ENCODE results near the gene LRRC1.

Gene LRRC1

DNA sequence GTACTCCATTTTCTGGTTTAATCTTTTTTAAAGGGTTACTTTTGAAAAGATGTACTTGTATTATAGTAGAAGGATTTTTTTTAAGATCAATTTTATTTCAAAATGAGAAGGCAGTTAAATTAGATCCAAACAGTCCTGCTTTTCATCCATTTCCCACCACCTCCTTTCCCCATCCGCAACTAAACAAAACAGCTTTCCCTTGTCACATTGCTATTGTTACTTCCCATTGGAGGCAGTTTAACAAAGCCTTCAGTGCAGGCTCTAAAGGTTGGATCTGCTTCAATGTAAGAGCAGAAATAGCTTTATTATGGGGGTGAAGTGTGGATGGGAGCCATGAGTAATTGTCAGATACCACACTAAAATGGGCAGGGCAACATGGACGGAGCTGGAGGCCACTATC is 65.7 kb downstream of the LRRC1 start:
- Mint-ChIP-seq H3K9me3 (ENCODE audit: low read depth) (no peaks in the 10 kb centered on the region), H3K4me3 (no peak overlapping the region)

DNA sequence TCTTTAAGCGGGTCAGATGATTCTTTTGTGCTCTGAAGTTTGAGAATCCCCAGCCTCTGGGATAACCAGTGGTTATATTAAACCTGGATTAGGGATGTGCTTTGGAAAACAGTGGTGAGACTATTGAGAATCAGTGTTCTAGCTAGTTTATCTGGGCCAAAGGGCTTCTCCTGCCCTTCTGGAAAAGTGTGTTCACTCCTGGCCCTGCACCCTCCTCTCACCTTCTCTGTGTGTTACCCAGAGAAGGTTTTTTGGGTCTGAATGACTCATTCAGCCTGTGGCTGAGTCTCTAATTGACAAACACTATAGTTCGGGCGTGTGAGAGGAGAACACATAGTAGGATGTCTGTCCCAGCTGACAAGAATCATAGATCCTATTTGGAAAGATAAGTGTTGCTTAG is 66.7 kb downstream of the LRRC1 start:
- Mint-ChIP-seq H3K27ac (no peak overlapping the region), H3K36me3 (no peaks in the 10 kb centered on the region), H3K4me3 (no peak overlapping the region), H3K4me1 (ENCODE audit: low read depth) (no peaks in the 10 kb centered on the region), H3K9me3 (ENCODE audit: low read depth) (no peaks in the 10 kb centered on the region), H3K27me3 (no peaks in the 10 kb centered on the region)

More for the DNA sequence above, 65.7 kb downstream of the LRRC1 start:
- Mint-ChIP-seq H3K4me1 (ENCODE audit: low read depth) (no peaks in the 10 kb centered on the region), H3K27me3 (no peaks in the 10 kb centered on the region), H3K27ac (no peak overlapping the region), H3K36me3 (no peaks in the 10 kb centered on the region)

GRCh38 chr6:53862662-53863462 is 68.1 kb downstream of the LRRC1 start:
- Mint-ChIP-seq H3K27ac (no peak overlapping the region), H3K27me3 (no peaks in the 10 kb centered on the region), H3K36me3 (no peaks in the 10 kb centered on the region), H3K9me3 (ENCODE audit: low read depth) (no peaks in the 10 kb centered on the region), H3K4me3 (no peak overlapping the region), H3K4me1 (ENCODE audit: low read depth) (no peaks in the 10 kb centered on the region)

DNA sequence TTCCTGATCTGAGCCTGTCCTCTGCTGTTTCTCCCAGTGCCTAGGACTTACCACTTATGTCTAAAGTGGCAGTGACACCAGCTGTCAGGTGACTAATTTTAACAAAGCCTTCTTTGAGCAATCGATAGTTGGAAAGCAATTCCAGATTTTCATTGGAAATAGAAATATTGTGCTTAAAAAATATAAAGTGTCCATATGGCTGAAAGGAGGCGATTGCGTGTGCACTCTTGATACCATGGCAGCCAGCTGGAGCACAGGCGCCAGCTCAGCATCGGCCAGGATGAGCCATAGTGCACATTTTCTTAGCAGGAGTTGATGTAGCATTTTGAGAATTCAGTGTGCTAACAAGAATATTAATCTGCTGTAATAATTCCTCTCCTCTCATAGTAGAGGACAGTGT is 70.0 kb downstream of the LRRC1 start:
- Mint-ChIP-seq H3K36me3 (no peaks in the 10 kb centered on the region), H3K4me3 (no peak overlapping the region), H3K4me1 (ENCODE audit: low read depth) (no peaks in the 10 kb centered on the region), H3K9me3 (ENCODE audit: low read depth) (no peaks in the 10 kb centered on the region), H3K27me3 (no peaks in the 10 kb centered on the region), H3K27ac (no peak overlapping the region)

DNA sequence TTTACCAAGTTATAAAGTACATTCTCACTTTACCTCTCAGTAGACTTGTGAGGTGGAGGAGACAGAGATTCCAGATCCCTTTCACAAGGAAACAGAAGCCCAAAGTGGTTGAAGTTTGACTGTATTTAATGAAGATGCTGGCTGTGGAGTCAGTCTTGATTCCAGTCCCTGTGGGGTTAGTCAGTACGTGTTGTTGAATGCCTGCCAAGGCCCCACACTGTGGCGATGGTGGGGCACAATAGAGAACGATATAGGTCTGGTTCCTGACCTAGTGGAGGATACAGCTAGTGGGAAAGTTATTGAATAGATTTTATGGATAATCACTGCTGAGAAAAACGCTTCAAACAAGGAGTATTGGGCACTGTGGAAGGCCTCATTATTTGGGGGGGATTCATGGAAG is 71.4 kb downstream of the LRRC1 start:
- no peaks in the 10 kb centered on the region for H3K27me3 Mint-ChIP-seq
- no peak overlapping the region for H3K27ac Mint-ChIP-seq
- no peak overlapping the region for H3K4me3 Mint-ChIP-seq
- no peaks in the 10 kb centered on the region for H3K9me3 Mint-ChIP-seq (ENCODE audit: low read depth)
- no peaks in the 10 kb centered on the region for H3K4me1 Mint-ChIP-seq (ENCODE audit: low read depth)
- H3K36me3 Mint-ChIP-seq: no peaks in the 10 kb centered on the region

DNA sequence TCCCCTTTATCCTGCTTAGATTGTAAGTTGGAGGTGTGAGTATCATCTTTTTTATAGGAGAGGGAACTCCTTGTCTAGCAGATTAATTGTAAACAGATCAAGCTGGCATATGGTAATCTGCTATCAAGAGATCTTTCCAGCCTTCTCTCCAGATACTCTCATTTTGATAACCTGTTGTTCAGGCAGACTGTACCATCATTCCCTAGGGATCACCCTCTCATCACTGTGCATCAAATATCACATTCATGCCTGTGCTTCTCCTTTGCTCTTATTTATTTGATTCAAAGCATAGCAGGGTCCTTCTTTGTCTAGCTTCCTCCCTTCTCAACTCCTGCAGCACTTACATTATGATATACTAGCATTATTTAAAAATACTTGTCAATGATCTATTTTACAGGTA is 73.8 kb downstream of the LRRC1 start:
- no peaks in the 10 kb centered on the region for H3K27me3 Mint-ChIP-seq
- peaks cover 2% of the 10 kb centered on the region for H3K36me3 Mint-ChIP-seq
- H3K9me3 Mint-ChIP-seq (ENCODE audit: low read depth): no peaks in the 10 kb centered on the region
- no peaks in the 10 kb centered on the region for H3K4me1 Mint-ChIP-seq (ENCODE audit: low read depth)
- no peak overlapping the region for H3K27ac Mint-ChIP-seq
- H3K4me3 Mint-ChIP-seq: no peak overlapping the region

DNA sequence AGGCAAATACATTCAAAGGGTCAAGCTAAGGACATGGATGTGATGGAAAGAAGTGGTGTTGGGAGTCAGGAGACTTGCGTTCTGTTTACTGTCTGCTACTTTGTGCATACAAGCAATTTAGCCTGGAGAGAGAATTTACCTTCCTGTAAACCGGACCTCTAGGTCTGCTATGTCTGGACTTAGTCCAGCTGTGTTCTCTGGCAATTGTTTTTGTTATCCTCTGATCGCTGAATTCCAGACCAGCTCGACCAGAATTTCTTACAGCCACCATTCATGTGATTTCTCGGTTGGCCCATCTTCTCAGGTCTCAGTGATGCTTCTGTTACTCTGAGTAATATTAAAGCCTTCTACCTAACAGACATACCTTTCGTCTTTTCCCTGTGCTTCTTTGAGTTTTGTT is 75.2 kb downstream of the LRRC1 start:
- no peaks in the 10 kb centered on the region for H3K9me3 Mint-ChIP-seq (ENCODE audit: low read depth)
- H3K4me1 Mint-ChIP-seq (ENCODE audit: low read depth): no peaks in the 10 kb centered on the region
- H3K27me3 Mint-ChIP-seq: no peaks in the 10 kb centered on the region
- no peak overlapping the region for H3K27ac Mint-ChIP-seq
- H3K4me3 Mint-ChIP-seq: no peak overlapping the region
- H3K36me3 Mint-ChIP-seq: peaks cover 5% of the 10 kb centered on the region

GRCh38 chr6:53873922-53874321 is 79.1 kb downstream of the LRRC1 start:
- Mint-ChIP-seq H3K27me3 (no peaks in the 10 kb centered on the region), H3K4me3 (no peak overlapping the region), H3K36me3 (peaks cover 11% of the 10 kb centered on the region), H3K9me3 (ENCODE audit: low read depth) (peaks cover 4% of the 10 kb centered on the region), H3K4me1 (ENCODE audit: low read depth) (no peaks in the 10 kb centered on the region), H3K27ac (no peak overlapping the region)

GRCh38 chr6:53874964-53875363 is 80.2 kb downstream of the LRRC1 start:
- no peaks in the 10 kb centered on the region for H3K27me3 Mint-ChIP-seq
- H3K4me1 Mint-ChIP-seq (ENCODE audit: low read depth): no peaks in the 10 kb centered on the region
- H3K36me3 Mint-ChIP-seq: peaks cover 14% of the 10 kb centered on the region
- peaks cover 4% of the 10 kb centered on the region for H3K9me3 Mint-ChIP-seq (ENCODE audit: low read depth)
- H3K4me3 Mint-ChIP-seq: no peak overlapping the region
- no peak overlapping the region for H3K27ac Mint-ChIP-seq

GRCh38 chr6:53877151-53877550 is 82.3 kb downstream of the LRRC1 start:
- Mint-ChIP-seq H3K27ac (no peak overlapping the region), H3K27me3 (no peaks in the 10 kb centered on the region), H3K4me3 (no peak overlapping the region), H3K36me3 (peaks cover 17% of the 10 kb centered on the region), H3K9me3 (ENCODE audit: low read depth) (peaks cover 4% of the 10 kb centered on the region), H3K4me1 (ENCODE audit: low read depth) (no peaks in the 10 kb centered on the region)

GRCh38 chr6:53878808-53879207 is 84.0 kb downstream of the LRRC1 start:
- Mint-ChIP-seq H3K4me3 (no peak overlapping the region), H3K27ac (no peak overlapping the region), H3K9me3 (ENCODE audit: low read depth) (peaks cover 4% of the 10 kb centered on the region), H3K27me3 (no peaks in the 10 kb centered on the region), H3K4me1 (ENCODE audit: low read depth) (no peaks in the 10 kb centered on the region), H3K36me3 (peaks cover 16% of the 10 kb centered on the region)

DNA sequence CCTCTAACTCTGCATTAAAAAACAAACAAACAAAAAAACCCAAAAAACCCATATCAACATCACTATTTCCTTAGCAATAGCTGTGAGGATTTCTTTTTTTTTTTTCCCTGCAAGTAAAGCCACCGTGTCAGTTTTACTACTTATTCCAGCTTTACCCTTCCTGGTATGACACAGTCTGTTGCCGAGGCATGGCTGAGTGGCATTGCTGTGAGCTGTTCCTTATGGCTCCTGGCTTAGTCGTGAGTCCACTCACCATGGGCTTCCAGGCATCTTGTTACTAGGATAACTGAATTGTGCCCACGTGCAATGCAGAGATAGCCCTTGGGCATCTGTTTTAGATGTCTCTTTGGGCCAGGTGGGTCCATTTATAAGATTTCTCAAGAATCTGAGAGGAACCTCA is 84.8 kb downstream of the LRRC1 start:
- Mint-ChIP-seq H3K27ac (no peak overlapping the region), H3K4me3 (no peak overlapping the region), H3K4me1 (ENCODE audit: low read depth) (no peaks in the 10 kb centered on the region), H3K27me3 (no peaks in the 10 kb centered on the region), H3K36me3 (peaks cover 15% of the 10 kb centered on the region), H3K9me3 (ENCODE audit: low read depth) (peaks cover 4% of the 10 kb centered on the region)

DNA sequence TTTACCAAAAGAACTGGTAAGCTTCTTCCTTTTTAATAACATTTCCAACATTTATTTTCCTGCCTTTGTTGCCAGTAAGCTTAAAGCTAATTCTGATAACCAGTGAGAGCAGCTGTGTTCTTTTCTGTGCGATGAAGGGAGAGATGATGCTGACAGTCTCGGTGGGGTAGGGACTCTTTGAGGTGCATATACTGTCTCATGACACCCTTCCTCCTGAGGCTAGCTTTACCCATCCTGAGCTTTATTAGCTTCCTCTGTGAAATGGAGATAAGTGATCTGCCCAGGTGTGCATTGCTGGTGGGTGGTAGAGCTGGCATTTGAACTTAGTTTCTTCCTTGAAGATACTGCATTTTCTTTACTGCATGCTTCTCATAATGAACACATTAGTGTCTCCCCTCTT is 92.5 kb downstream of the LRRC1 start:
- Mint-ChIP-seq H3K27me3 (no peaks in the 10 kb centered on the region), H3K4me3 (no peak overlapping the region), H3K4me1 (ENCODE audit: low read depth) (no peaks in the 10 kb centered on the region), H3K27ac (no peak overlapping the region), H3K9me3 (ENCODE audit: low read depth) (no peaks in the 10 kb centered on the region), H3K36me3 (peaks cover 3% of the 10 kb centered on the region)

DNA sequence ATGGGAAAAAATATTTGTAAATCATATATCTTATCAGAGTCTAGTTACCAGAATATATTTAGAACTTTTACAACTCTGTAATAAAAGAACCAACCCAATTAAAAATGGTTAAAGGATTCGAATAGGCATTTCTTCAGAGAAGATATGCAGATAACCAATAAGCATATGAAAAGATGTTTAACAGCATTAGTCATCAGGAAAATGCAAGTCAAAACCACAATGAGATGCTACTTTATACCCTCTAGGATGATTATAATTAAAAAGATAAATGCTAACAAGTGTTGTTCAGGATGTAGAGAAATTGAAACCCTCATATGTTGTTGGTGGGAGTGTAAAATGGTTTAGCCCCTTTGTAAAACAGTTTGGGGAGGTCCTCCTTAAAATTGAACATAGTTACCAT is 94.1 kb downstream of the LRRC1 start:
- H3K27ac Mint-ChIP-seq: no peak overlapping the region
- H3K27me3 Mint-ChIP-seq: no peaks in the 10 kb centered on the region
- H3K4me3 Mint-ChIP-seq: no peak overlapping the region
- H3K36me3 Mint-ChIP-seq: no peaks in the 10 kb centered on the region
- no peaks in the 10 kb centered on the region for H3K9me3 Mint-ChIP-seq (ENCODE audit: low read depth)
- H3K4me1 Mint-ChIP-seq (ENCODE audit: low read depth): no peaks in the 10 kb centered on the region

DNA sequence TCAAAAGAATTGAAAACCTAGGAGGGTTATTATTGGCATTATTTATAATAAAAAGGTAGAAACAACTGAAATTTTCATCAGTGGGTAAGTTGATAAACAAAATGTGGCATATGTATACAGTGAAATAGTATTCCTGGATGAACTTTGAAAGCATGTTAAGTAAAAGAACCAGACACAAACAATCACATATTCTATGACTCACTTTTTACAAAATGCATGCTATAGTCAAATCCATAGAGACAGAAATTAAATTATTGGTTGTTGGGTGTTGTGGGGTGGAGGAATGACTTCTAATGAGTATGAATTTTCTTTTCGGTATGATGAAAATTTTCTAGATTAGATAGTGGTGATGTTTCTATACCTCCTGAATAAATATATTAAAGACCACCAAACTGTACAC is 94.6 kb downstream of the LRRC1 start:
- H3K36me3 Mint-ChIP-seq: no peaks in the 10 kb centered on the region
- no peak overlapping the region for H3K27ac Mint-ChIP-seq
- no peaks in the 10 kb centered on the region for H3K9me3 Mint-ChIP-seq (ENCODE audit: low read depth)
- H3K4me3 Mint-ChIP-seq: no peak overlapping the region
- H3K27me3 Mint-ChIP-seq: no peaks in the 10 kb centered on the region
- peaks cover 3% of the 10 kb centered on the region for H3K4me1 Mint-ChIP-seq (ENCODE audit: low read depth)

- H3K4me1 Mint-ChIP-seq (ENCODE audit: low read depth): peaks cover 4% of the 10 kb centered on the region
These were observed 97.9 kb downstream of the LRRC1 start for GRCh38 chr6:53892707-53893106.

More at GRCh38 chr6:53892707-53893106, 97.9 kb downstream of the LRRC1 start:
- Mint-ChIP-seq H3K27me3 (no peaks in the 10 kb centered on the region), H3K4me3 (no peak overlapping the region), H3K36me3 (peaks cover 6% of the 10 kb centered on the region), H3K27ac (no peak overlapping the region), H3K9me3 (ENCODE audit: low read depth) (no peaks in the 10 kb centered on the region)
